ENCODE measurements around the gene ALAD.

GRCh38 chr9:113449376-113449775, 48.3 kb upstream of the ALAD start:
- no peak for TF ChIP-seq CTCF (IDR thresholded peaks at IDR 0.05)
- no peak for TF ChIP-seq POLR2A (IDR thresholded peaks at IDR 0.05)
